Neuron (in vitro differentiated cells): ENCODE results near the gene AIFM1.
A peak's percentile ranks its signal among the peaks of the same experiment; 100 is the strongest.

Source experiments
- H2AFZ ChIP-seq: one replicate; pipeline ENCODE4 v1.6.1; 2013; ENCODE audit warnings: low read depth, mild to moderate bottlenecking, inconsistent platforms, low read length, moderate library complexity
- H3K27me3 ChIP-seq: one replicate; pipeline ENCODE4 v1.6.1; 2013; ENCODE audit warnings: low read length; ENCODE audit not compliant: insufficient read depth
- H3K36me3 ChIP-seq: one replicate; pipeline ENCODE4 v1.6.1; 2013; ENCODE audit warnings: low read length; ENCODE audit not compliant: insufficient read depth
- H3K4me1 ChIP-seq: one replicate; pipeline ENCODE4 v1.6.1; 2013; ENCODE audit warnings: low read length; ENCODE audit not compliant: insufficient read depth
- H3K4me3 ChIP-seq: 2 replicates; pipeline ENCODE4 v1.5.1; 2013; ENCODE audit warnings: mild to moderate bottlenecking, low read length, moderate library complexity
- H3K9me3 ChIP-seq: one replicate; pipeline ENCODE4 v1.6.1; 2013; ENCODE audit warnings: low read length

AIFM1 gene

GRCh38 chrX:130176942-130177341, 11.3 kb upstream of the AIFM1 start:
- Histone ChIP-seq H3K9me3 (no peaks in the 10 kb centered on the region), H3K4me3 (no peak overlapping the region)

GRCh38 chrX:130176354-130176776, 10.7 kb upstream of the AIFM1 start:
- Histone ChIP-seq H2AFZ (no peak overlapping the region), H3K36me3 (no peaks in the 10 kb centered on the region), H3K27me3 (no peaks in the 10 kb centered on the region), H3K4me3 (no peak overlapping the region), H3K4me1 (peaks cover 20% of the 10 kb centered on the region), H3K9me3 (no peaks in the 10 kb centered on the region)

More at GRCh38 chrX:130176942-130177341, 11.3 kb upstream of the AIFM1 start:
- H2AFZ ChIP-seq: no peak overlapping the region
- H3K27me3 ChIP-seq: no peaks in the 10 kb centered on the region
- no peaks in the 10 kb centered on the region for H3K36me3 ChIP-seq
- H3K4me1 ChIP-seq: peaks cover 20% of the 10 kb centered on the region

GRCh38 chrX:130174937-130175336, 9.3 kb upstream of the AIFM1 start:
- Histone ChIP-seq H3K4me1 (peaks cover 27% of the 10 kb centered on the region), H3K4me3 (no peak overlapping the region), H3K27me3 (no peaks in the 10 kb centered on the region), H2AFZ (no peak overlapping the region), H3K9me3 (no peaks in the 10 kb centered on the region), H3K36me3 (no peaks in the 10 kb centered on the region)

GRCh38 chrX:130174045-130174704, 8.5 kb upstream of the AIFM1 start:
- peaks cover 27% of the 10 kb centered on the region for H3K4me1 ChIP-seq
- H3K27me3 ChIP-seq: no peaks in the 10 kb centered on the region
- no peak overlapping the region for H3K4me3 ChIP-seq
- H3K9me3 ChIP-seq: no peaks in the 10 kb centered on the region
- H3K36me3 ChIP-seq: no peaks in the 10 kb centered on the region
- H2AFZ ChIP-seq: no peak overlapping the region

- Histone ChIP-seq H3K4me3 (peak overlapping the region; percentile 49), H2AFZ (no peak overlapping the region), H3K9me3 (no peaks in the 10 kb centered on the region), H3K27me3 (no peaks in the 10 kb centered on the region), H3K4me1 (peaks cover 27% of the 10 kb centered on the region), H3K36me3 (no peaks in the 10 kb centered on the region)
Observed at GRCh38 chrX:130173190-130173895, 7.7 kb upstream of the AIFM1 start.

GRCh38 chrX:130172127-130172845, 6.6 kb upstream of the AIFM1 start:
- peak overlapping the region; percentile 49 for H3K4me3 ChIP-seq
- H3K9me3 ChIP-seq: no peaks in the 10 kb centered on the region
- H3K27me3 ChIP-seq: no peaks in the 10 kb centered on the region
- peaks cover 27% of the 10 kb centered on the region for H3K4me1 ChIP-seq
- no peak overlapping the region for H2AFZ ChIP-seq
- H3K36me3 ChIP-seq: no peaks in the 10 kb centered on the region

GRCh38 chrX:130171446-130172126, 5.9 kb upstream of the AIFM1 start, which contains the start of gene RAB33A:
TSS of gene RAB33A (plus strand) at chrX:130171962. CDS start at chrX:130172063, 101 bp downstream.
- Histone ChIP-seq H3K9me3 (no peaks in the 10 kb centered on the region), H3K36me3 (no peaks in the 10 kb centered on the region), H3K4me3 (peak within 1 kb of the TSS; percentile 49), H2AFZ (no peak within 1 kb of the TSS), H3K27me3 (no peaks in the 10 kb centered on the region), H3K4me1 (peaks cover 21% of the 10 kb centered on the region)

- Histone ChIP-seq H3K36me3 (no peaks in the 10 kb centered on the region), H2AFZ (no peak overlapping the region), H3K4me1 (peaks cover 15% of the 10 kb centered on the region), H3K4me3 (peak overlapping the region; percentile 49), H3K27me3 (no peaks in the 10 kb centered on the region), H3K9me3 (no peaks in the 10 kb centered on the region)
Observed at GRCh38 chrX:130170752-130171445, 5.3 kb upstream of the AIFM1 start.

- no peaks in the 10 kb centered on the region for H3K27me3 ChIP-seq
- H3K4me3 ChIP-seq: peak overlapping the region; percentile 69
- H3K4me1 ChIP-seq: peaks cover 6% of the 10 kb centered on the region
- H3K36me3 ChIP-seq: peaks cover 3% of the 10 kb centered on the region
- H3K9me3 ChIP-seq: no peaks in the 10 kb centered on the region
- no peak overlapping the region for H2AFZ ChIP-seq
Observed at GRCh38 chrX:130167040-130167439, 1.4 kb upstream of the AIFM1 start.

- Histone ChIP-seq H3K27me3 (no peaks in the 10 kb centered on the region), H3K4me3 (peak overlapping the region; percentile 69), H3K36me3 (peaks cover 3% of the 10 kb centered on the region), H3K4me1 (peaks cover 6% of the 10 kb centered on the region), H2AFZ (no peak overlapping the region), H3K9me3 (no peaks in the 10 kb centered on the region)
Observed at GRCh38 chrX:130166503-130166777, 799 bp upstream of the AIFM1 start.

- H2AFZ ChIP-seq: no peak overlapping the region
- H3K4me3 ChIP-seq: peak overlapping the region; percentile 69
- peaks cover 3% of the 10 kb centered on the region for H3K4me1 ChIP-seq
- no peaks in the 10 kb centered on the region for H3K9me3 ChIP-seq
- peaks cover 3% of the 10 kb centered on the region for H3K36me3 ChIP-seq
- no peaks in the 10 kb centered on the region for H3K27me3 ChIP-seq
Observed at GRCh38 chrX:130165181-130165702, 399 bp downstream of the AIFM1 start.

GRCh38 chrX:130163398-130163797, 2.2 kb downstream of the AIFM1 start:
- no peaks in the 10 kb centered on the region for H3K4me1 ChIP-seq
- H3K27me3 ChIP-seq: no peaks in the 10 kb centered on the region
- H3K4me3 ChIP-seq: no peak overlapping the region
- no peaks in the 10 kb centered on the region for H3K9me3 ChIP-seq
- no peak overlapping the region for H2AFZ ChIP-seq
- peaks cover 3% of the 10 kb centered on the region for H3K36me3 ChIP-seq
